H1 (cell line): ENCODE measurements around the gene TNRC6B. TPM values are rescaled to one million over a fixed set of nuclear protein-coding genes. Genes with fewer than 3 reads are reported as not detected.
A peak's percentile ranks its signal among the peaks of the same experiment; 100 is the strongest.

Source experiments
- ASH2L ChIP-seq: fragments of 200-600, 300-600 bp; sonication (generic); IDR thresholded peaks from one replicate; pipeline ENCODE4 v1.7.1; 2017; ENCODE audit warnings: low read length
- CHD2 ChIP-seq: IDR thresholded peaks from 2 replicates; pipeline ENCODE4 v1.6.1; 2012; ENCODE audit warnings: low read length, improper control_type of control experiment
- CTCF ChIP-seq, 3 experiments: IDR thresholded peaks; 1 replicate in 2 of 3; 2 replicates in 1 of 3; pipeline versions ENCODE4 v1.5.1 to v1.6.1; 2011; ENCODE audit warnings: low read length in 3 of 3, mild to moderate bottlenecking in 3 of 3, inconsistent platforms in 2 of 3, low read depth in 1 of 3, moderate library complexity in 1 of 3; ENCODE audit not compliant: insufficient read depth in 1 of 3; ENCODE audit errors: control extremely low read depth in 1 of 3
- E2F6 ChIP-seq: IDR thresholded peaks from 2 replicates; pipeline ENCODE4 v1.6.1; 2012; ENCODE audit warnings: inconsistent platforms
- EP300 ChIP-seq, 2 experiments: IDR thresholded peaks; 1 replicate in 1 of 2; 2 replicates in 1 of 2; pipeline ENCODE4 v1.6.1; 2011 to 2012; ENCODE audit warnings: low read depth in 2 of 2, low read length in 2 of 2, mild to moderate bottlenecking in 2 of 2, borderline replicate concordance in 1 of 2, inconsistent platforms in 1 of 2, moderate library complexity in 1 of 2
- JUN ChIP-seq: IDR thresholded peaks from 2 replicates; pipeline ENCODE4 v1.6.1; 2011; ENCODE audit warnings: low read depth, mild to moderate bottlenecking, improper control_type of control experiment, low read length
- JUND ChIP-seq: IDR thresholded peaks from 2 replicates; pipeline ENCODE4 v1.6.1; 2011; ENCODE audit warnings: mild to moderate bottlenecking, improper control_type of control experiment, low read length
- KDM5A ChIP-seq: fragments of 200-600 bp; IDR thresholded peaks from 2 replicates; pipeline ENCODE4 v1.7.1; 2012; ENCODE audit warnings: mild to moderate bottlenecking, low read length, inconsistent platforms, mixed read lengths
- POLR2A ChIP-seq, 2 experiments: IDR thresholded peaks; 1 replicate in 1 of 2; 2 replicates in 1 of 2; pipeline ENCODE4 v1.6.1; 2011; ENCODE audit warnings: low read depth in 2 of 2, low read length in 2 of 2, mild to moderate bottlenecking in 2 of 2; ENCODE audit errors: control extremely low read depth in 1 of 2
- SIX5 ChIP-seq: IDR thresholded peaks from 2 replicates; pipeline ENCODE4 v1.6.1; 2011; ENCODE audit warnings: mild to moderate bottlenecking, low read depth, low read length
- SP1 ChIP-seq: IDR thresholded peaks from 2 replicates; pipeline ENCODE4 v1.6.1; 2011; ENCODE audit warnings: low read depth, low read length
- TAF1 ChIP-seq: IDR thresholded peaks from 2 replicates; pipeline ENCODE4 v1.6.1; 2011; ENCODE audit warnings: mild to moderate bottlenecking, low read depth, low read length
- polyA plus RNA-seq, 7 experiments: library from polyadenylated mRNA; depleted of rRNA in 3 of 7; stranded (reverse) in 5 of 7; unstranded in 2 of 7; fragments of >200 nt in 5 of 7; fragments of 200-250 nt in 2 of 7; gene quantifications; 1 replicate in 5 of 7; 2 replicates in 1 of 7; 4 replicates in 1 of 7; pipeline versions ENCODE4 v1.2.1 to v1.2.3, GENCODE V29; 2011 to 2013; ENCODE audit warnings: missing spikeins in 2 of 7, mixed read lengths in 2 of 7
- total RNA-seq: library from RNA; stranded (reverse); fragmentation: NEBNext Ultra II Directional; extraction: Animal tissue kit (Norgen Biotek cat#: 25700); gene quantifications from 2 replicates; pipeline ENCODE4 v1.2.1, GENCODE V29; 2021

The TNRC6B gene
- total and polyA plus RNA-seq, 2 of the 8 experiments (the other 6 are each of a cell fraction or from before 2014, with no cell fraction given), result 12.5 to 48.9 TPM

GRCh38 chr22:40193429-40194421 is 16.0 kb downstream of the TNRC6B start (continued):
- TF ChIP-seq CTCF (IDR thresholded peaks at IDR 0.05; ENCODE audit: control extremely low read depth in 1 of 3, insufficient read depth in 1 of 3, low read depth in 1 of 3, low read length in 3 of 3) (peak in 2 of 3 experiments; percentile 12 to 38; a peak in 2 of 4 replicates), CHD2 (no peak), SP1 (peak; percentile 65; the same call in 1 of the 2 replicates), JUND (peak; percentile 54), ASH2L (peak; percentile 24), EP300 (IDR thresholded peaks at IDR 0.05; ENCODE audit: borderline replicate concordance in 1 of 2, low read depth in 2 of 2, low read length in 2 of 2) (0 out of 3 replicates have a peak, but pooled peaks of 1 of the 2 experiments have one; percentile 59), JUN (0 out of 2 replicates have a peak, but pooled peaks have one; percentile 34), SIX5 (no peak), E2F6 (peak; percentile 26; the same call in 1 of the 2 replicates), POLR2A (IDR thresholded peaks at IDR 0.05; ENCODE audit: control extremely low read depth in 1 of 2, low read depth in 2 of 2, low read length in 2 of 2) (peak; percentile 39 to 73), KDM5A (no peak), TAF1 (peak; percentile 63)
